ENCODE data around the gene ZNF385A. TPM values are rescaled to one million over a fixed set of nuclear protein-coding genes. Genes with fewer than 3 reads are reported as not detected.

Gene ZNF385A
- total and polyA plus RNA-seq, 2 of the 13 experiments (the other 11 are each of a cell fraction or from before 2014, with no cell fraction given): 0.44 to 0.67 TPM

DNA sequence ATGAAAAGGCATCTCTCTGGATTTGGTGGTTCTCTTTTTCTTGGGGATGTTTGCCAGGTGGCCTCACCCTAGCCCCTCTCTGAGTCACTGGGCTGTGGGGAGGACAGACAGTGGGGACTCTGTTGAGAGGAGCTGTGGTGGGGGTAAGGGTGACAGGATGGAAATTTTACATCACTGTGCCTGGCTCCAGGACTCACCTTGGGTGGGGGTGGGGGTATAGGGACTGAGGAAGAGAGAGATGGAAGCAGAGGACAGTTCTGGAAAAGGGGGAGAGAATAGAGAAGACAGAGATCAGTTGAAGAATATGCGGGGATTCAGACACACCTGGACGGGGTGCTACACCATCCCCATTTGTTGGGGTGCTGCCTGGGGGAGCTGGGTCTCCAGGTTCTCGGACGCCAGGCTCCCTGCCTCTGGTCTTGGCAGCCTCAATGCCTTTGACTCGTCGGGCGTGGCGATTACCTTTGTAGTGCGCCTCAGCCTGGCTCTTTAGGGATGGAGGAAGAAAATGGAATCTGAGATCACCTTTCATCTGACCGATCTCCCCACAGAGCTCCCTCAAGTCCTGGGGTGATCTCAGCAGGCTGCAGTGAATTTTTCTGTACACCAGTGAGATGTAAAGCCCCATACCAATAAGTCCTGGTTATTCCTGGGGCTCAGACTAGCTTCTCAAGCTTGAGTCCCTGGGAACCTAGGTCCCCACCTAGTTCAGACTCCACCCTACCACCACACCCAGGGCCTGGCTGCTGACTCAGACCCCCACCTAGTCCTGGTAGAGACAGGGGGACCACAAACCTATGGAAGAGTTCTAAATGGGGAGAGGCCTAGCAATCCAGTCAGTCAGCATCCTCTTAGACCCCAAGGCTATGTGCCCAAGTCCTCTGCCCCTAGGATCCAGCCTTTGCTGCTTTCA lies 10.6 kb downstream of the ZNF385A start (continued):
- no peak for TF ChIP-seq NR1H2 (CRISPR knock-in tag; IDR thresholded peaks at IDR 0.05; ENCODE audit: borderline replicate concordance, low read depth)
- TF ChIP-seq HOXD1 (CRISPR knock-in tag; IDR thresholded peaks at IDR 0.05): no peak
- TF ChIP-seq, protein P1, sequence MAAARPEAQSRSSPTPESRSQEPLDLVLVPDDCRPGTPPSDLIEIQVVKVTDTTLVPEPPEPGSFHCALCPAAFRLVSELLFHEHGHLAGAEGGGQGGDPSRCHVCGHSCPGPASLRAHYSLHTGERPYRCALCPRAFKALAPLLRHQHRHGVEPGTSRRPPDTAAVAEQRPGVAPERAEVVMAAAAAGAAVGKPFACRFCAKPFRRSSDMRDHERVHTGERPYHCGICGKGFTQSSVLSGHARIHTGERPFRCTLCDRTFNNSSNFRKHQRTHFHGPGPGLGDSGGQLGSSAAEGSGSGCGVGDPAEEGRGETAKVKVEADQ (CRISPR knock-in tag; IDR thresholded peaks at IDR 0.05; ENCODE audit: borderline replicate concordance): no peak
- TF ChIP-seq ZNF343 (CRISPR knock-in tag; IDR thresholded peaks at IDR 0.05): no peak
- no peak for TF ChIP-seq MTA1 (CRISPR knock-in tag; IDR thresholded peaks at IDR 0.05; ENCODE audit: borderline replicate concordance)
- TF ChIP-seq NFKBIZ (CRISPR knock-in tag; IDR thresholded peaks at IDR 0.05): no peak
- no peak for TF ChIP-seq TEAD3 (CRISPR knock-in tag; optimal IDR thresholded peaks at IDR 0.05; ENCODE audit: borderline replicate concordance)
- TF ChIP-seq FOXK2 (IDR thresholded peaks at IDR 0.05): no peak
- TF ChIP-seq, protein P2, sequence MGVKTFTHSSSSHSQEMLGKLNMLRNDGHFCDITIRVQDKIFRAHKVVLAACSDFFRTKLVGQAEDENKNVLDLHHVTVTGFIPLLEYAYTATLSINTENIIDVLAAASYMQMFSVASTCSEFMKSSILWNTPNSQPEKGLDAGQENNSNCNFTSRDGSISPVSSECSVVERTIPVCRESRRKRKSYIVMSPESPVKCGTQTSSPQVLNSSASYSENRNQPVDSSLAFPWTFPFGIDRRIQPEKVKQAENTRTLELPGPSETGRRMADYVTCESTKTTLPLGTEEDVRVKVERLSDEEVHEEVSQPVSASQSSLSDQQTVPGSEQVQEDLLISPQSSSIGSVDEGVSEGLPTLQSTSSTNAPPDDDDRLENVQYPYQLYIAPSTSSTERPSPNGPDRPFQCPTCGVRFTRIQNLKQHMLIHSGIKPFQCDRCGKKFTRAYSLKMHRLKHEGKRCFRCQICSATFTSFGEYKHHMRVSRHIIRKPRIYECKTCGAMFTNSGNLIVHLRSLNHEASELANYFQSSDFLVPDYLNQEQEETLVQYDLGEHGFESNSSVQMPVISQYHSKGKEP (CRISPR knock-in tag; IDR thresholded peaks at IDR 0.05): no peak

All from HepG2 (cell line).